K562 (cell line): Measurements from ENCODE around the gene WDR18. TPM values are rescaled to one million over a fixed set of nuclear protein-coding genes. Genes with fewer than 3 reads are reported as not detected.

ENCODE experiments used
- BHLHE40 ChIP-seq: IDR thresholded peaks from 2 replicates; pipeline ENCODE4 v1.6.1; 2011; ENCODE audit warnings: low read length, improper control_type of control experiment
- CTBP1 ChIP-seq: fragments of 450-650 bp; IDR thresholded peaks from 2 replicates; pipeline ENCODE4 v1.6.1; 2016; ENCODE audit warnings: borderline replicate concordance
- FOXM1 ChIP-seq, 2 experiments: fragments of 450-650 bp in 1 of 2; sonication (generic) in 1 of 2; formaldehyde crosslinking in 1 of 2; IDR thresholded peaks; 2 replicates each; pipeline versions ENCODE4 v1.6.1 to v1.9.0; 2017 to 2022; ENCODE audit warnings: low read depth in 2 of 2, mild to moderate bottlenecking in 2 of 2, missing genetic modification reagents in 1 of 2, moderate library complexity in 1 of 2
- GATAD2B ChIP-seq: fragments of 450-650 bp; IDR thresholded peaks from 2 replicates; pipeline ENCODE4 v1.6.1; 2017; ENCODE audit warnings: mild to moderate bottlenecking, borderline replicate concordance
- LEF1 ChIP-seq: fragments of 450-650 bp; IDR thresholded peaks from 2 replicates; pipeline ENCODE4 v1.6.1; 2016; ENCODE audit warnings: mild to moderate bottlenecking
- MITF ChIP-seq: IDR thresholded peaks from 2 replicates; pipeline ENCODE4 v1.6.1; 2014; ENCODE audit warnings: antibody characterized with exemption
- ZFP1 ChIP-seq: fragments of 450-650 bp; formaldehyde crosslinking; IDR thresholded peaks from 2 replicates; pipeline ENCODE4 v1.4.0; 2020; ENCODE audit warnings: mild to moderate bottlenecking, mixed read lengths
- ZNF184 ChIP-seq: sonication (generic); formaldehyde crosslinking; IDR thresholded peaks from 2 replicates; pipeline ENCODE4 v1.5.0; 2020; ENCODE audit warnings: missing genetic modification reagents
- ZNF239 ChIP-seq: fragments of 250-450 bp; sonication (Bioruptor Pico); IDR thresholded peaks from 2 replicates; pipeline ENCODE4 v1.4.0; 2020; ENCODE audit warnings: mild to moderate bottlenecking
- ZNF583 ChIP-seq: fragments of 250-450 bp; sonication (Bioruptor Pico); IDR thresholded peaks from 2 replicates; pipeline ENCODE4 v1.4.0; 2020
- ZNF592 ChIP-seq: fragments of 450-650 bp; IDR thresholded peaks from 2 replicates; pipeline ENCODE4 v1.6.1; 2017; ENCODE audit warnings: antibody characterized with exemption, mild to moderate bottlenecking
- polyA plus RNA-seq, 8 experiments: library from polyadenylated mRNA; depleted of rRNA in 4 of 8; stranded (reverse) in 5 of 8; unstranded in 3 of 8; fragments of >200 nt; fragmentation: Nextera tagmentation in 2 of 8; fragmentation: Illumina TruSeq in 1 of 8; extraction: Ambion mirVana in 2 of 8; extraction: Trizol in 1 of 8; gene quantifications; 2 replicates each; pipeline versions ENCODE4 v1.2.1 to v1.2.3, GENCODE V29; 2011 to 2014; ENCODE audit warnings: inconsistent platforms in 1 of 8, missing spikeins in 1 of 8
- total RNA-seq, 7 experiments: library from RNA; depleted of rRNA in 6 of 7; stranded (reverse); fragments of >200 nt in 6 of 7; fragmentation: Illumina TruSeq in 2 of 7; extraction: Trizol in 2 of 7; gene quantifications; 2 replicates each; pipeline versions ENCODE4 v1.2.1 to v1.2.3, GENCODE V29; 2011 to 2021; ENCODE audit warnings: low replicate concordance in 1 of 7
- TF ChIP-seq, protein P1 (sequence below), 2 experiments: fragments of 450-650 bp; IDR thresholded peaks; 2 replicates each; pipeline ENCODE4 v1.6.1; 2016; ENCODE audit warnings: mild to moderate bottlenecking in 2 of 2, borderline replicate concordance in 1 of 2, low read depth in 1 of 2, moderate library complexity in 1 of 2

The WDR18 gene
- total and polyA plus RNA-seq, 9 of the 15 experiments (the other 6 are each of a cell fraction or from before 2014, with no cell fraction given), result 0.65 to 181 (median 30.1) TPM

GRCh38 chr19:958967-959855, 24.9 kb upstream of the WDR18 start (continued):
- TF ChIP-seq MITF, result peak; percentile 43; the same call in 1 of the 2 replicates
- TF ChIP-seq ZFP1 (CRISPR knock-in tag), result no peak
- no peak for TF ChIP-seq FOXM1 (IDR thresholded peaks at IDR 0.05; ENCODE audit: low read depth)
- no peak for TF ChIP-seq FOXM1 (CRISPR knock-in tag; IDR thresholded peaks at IDR 0.05; ENCODE audit: low read depth)
- TF ChIP-seq GATAD2B, result peak; percentile 35; the same call in 1 of the 2 replicates
- TF ChIP-seq LEF1, result peak; percentile 83
- TF ChIP-seq BHLHE40, result peak; percentile 92
- peak; percentile 74 for TF ChIP-seq ZNF592
- no peak for TF ChIP-seq ZNF184 (CRISPR knock-in tag)
- peak; percentile 89; the same call in 1 of the 2 replicates for TF ChIP-seq CTBP1
- TF ChIP-seq ZNF583 (CRISPR knock-in tag), result 0 out of 2 replicates have a peak, but pooled peaks have one; percentile 33
- TF ChIP-seq, protein P1, sequence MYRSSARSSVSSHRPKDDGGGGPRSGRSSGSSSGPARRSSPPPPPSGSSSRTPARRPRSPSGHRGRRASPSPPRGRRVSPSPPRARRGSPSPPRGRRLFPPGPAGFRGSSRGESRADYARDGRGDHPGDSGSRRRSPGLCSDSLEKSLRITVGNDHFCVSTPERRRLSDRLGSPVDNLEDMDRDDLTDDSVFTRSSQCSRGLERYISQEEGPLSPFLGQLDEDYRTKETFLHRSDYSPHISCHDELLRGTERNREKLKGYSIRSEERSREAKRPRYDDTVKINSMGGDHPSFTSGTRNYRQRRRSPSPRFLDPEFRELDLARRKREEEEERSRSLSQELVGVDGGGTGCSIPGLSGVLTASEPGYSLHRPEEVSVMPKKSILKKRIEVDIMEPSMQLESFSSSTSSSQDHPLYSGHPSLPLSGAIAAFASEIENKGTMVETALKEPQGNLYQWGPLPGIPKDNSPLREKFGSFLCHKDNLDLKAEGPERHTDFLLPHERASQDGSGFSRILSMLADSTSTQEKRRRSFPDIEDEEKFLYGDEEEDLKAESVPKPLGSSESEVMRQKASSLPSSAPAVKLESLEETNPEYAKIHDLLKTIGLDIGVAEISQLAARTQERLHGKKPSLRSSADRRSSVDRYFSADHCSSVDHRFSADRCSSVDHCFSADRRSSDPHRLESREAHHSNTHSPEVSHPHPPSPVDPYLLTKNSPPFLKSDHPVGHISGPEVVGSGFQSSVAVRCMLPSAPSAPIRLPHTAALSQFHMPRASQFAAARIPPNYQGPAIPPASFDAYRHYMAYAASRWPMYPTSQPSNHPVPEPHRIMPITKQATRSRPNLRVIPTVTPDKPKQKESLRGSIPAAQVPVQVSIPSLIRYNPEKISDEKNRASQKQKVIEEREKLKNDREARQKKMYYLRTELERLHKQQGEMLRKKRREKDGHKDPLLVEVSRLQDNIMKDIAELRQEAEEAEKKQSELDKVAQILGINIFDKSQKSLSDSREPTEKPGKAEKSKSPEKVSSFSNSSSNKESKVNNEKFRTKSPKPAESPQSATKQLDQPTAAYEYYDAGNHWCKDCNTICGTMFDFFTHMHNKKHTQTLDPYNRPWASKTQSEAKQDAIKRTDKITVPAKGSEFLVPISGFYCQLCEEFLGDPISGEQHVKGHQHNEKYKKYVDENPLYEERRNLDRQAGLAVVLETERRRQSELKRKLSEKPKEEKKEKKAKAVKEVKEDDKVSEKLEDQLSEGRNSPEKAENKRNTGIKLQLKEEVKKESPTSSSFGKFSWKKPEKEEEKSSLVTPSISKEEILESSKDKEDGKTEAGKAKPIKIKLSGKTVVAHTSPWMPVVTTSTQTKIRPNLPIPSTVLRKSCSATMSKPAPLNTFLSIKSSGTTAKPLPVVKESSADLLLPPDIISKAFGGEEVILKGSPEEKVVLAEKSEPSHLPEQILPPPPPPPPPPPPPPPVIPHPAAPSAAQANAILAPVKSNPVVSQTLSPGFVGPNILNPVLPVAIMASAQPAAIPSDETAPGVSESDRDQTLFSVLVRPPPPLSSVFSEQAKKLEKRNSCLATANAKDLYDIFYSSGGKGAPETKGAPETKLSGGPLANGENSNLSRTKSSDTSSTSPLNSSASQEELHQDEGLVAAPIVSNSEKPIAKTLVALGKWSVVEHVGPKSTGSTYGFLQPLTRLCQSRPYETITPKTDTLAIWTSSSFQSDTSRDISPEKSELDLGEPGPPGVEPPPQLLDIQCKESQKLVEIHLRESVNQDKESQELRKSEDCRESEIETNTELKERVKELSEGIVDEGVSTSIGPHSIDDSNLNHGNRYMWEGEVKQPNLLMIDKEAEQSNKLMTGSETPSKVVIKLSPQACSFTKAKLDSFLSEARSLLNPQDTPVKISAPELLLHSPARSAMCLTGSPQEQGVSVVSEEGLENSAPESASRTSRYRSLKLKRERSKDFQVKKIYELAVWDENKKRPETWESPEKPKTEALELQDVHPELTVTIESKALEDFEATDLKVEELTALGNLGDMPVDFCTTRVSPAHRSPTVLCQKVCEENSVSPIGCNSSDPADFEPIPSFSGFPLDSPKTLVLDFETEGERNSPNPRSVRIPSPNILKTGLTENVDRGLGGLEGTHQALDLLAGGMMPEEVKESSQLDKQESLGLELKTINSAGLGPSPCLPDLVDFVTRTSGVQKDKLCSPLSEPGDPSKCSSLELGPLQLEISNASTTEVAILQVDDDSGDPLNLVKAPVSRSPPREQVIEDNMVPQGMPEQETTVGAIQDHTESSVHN (IDR thresholded peaks at IDR 0.05; ENCODE audit: borderline replicate concordance in 1 of 2, low read depth in 1 of 2), result peak in 1 of 2 experiments; percentile 80; a peak in 2 of 4 replicates
- TF ChIP-seq ZNF239 (CRISPR knock-in tag), result peak; percentile 14; the same call in 1 of the 2 replicates
